Transverse colon (tissue), 4 donors: ENCODE data around the gene RASAL1. TPM values are rescaled to one million over a fixed set of nuclear protein-coding genes. Genes with fewer than 3 reads are reported as not detected.

ENCODE experiments used
- DNase-seq: peaks from one replicate; pipeline ENCODE4 v3.0.0-alpha.2; 2019
- H3K27ac ChIP-seq, 4 donors: fragments of 200-600 bp; sonication (generic); 2 replicates each; pipeline ENCODE4 v1.5.1; 2016 to 2018; ENCODE audit warnings: inconsistent platforms in 4 of 4
- H3K27me3 ChIP-seq: fragments of 200-600 bp; sonication (generic); 2 replicates; pipeline ENCODE4 v1.5.1; 2017; ENCODE audit warnings: inconsistent platforms
- H3K36me3 ChIP-seq, 4 donors: fragments of 200-600 bp; sonication (generic); 2 replicates each; pipeline ENCODE4 v1.5.1; 2017 to 2019; ENCODE audit warnings: inconsistent platforms in 4 of 4
- H3K4me1 ChIP-seq, 4 donors: fragments of 200-600 bp; sonication (generic); 2 replicates each; pipeline ENCODE4 v1.5.1; 2017 to 2020; ENCODE audit warnings: inconsistent platforms in 4 of 4
- H3K4me3 ChIP-seq, 4 donors: fragments of 200-600 bp; sonication (generic); 1 replicate in 1 of 4; 2 replicates in 3 of 4; pipeline versions ENCODE4 v1.5.1 to v1.6.1; 2017 to 2019; ENCODE audit warnings: inconsistent platforms in 4 of 4
- H3K9me3 ChIP-seq, 2 donors: fragments of 200-600 bp; sonication (generic); 2 replicates each; pipeline ENCODE4 v1.5.1; 2017 to 2019; ENCODE audit warnings: inconsistent platforms in 2 of 2
- CTCF ChIP-seq, 5 experiments: fragments of 200-600 bp in 3 of 5; fragments of 450-650 bp in 2 of 5; sonication (generic) in 3 of 5; IDR thresholded peaks; 1 replicate in 2 of 5; 2 replicates in 3 of 5; pipeline ENCODE4 v1.5.1; 2016 to 2017; ENCODE audit warnings: antibody characterized with exemption in 5 of 5, inconsistent platforms in 3 of 5, mild to moderate bottlenecking in 2 of 5, moderate library complexity in 1 of 5
- EP300 ChIP-seq: sonication (generic); formaldehyde crosslinking; IDR thresholded peaks from one replicate; pipeline ENCODE4 v1.6.1; 2017; ENCODE audit warnings: antibody characterized with exemption, low read depth
- POLR2A ChIP-seq: fragments of 450-650 bp; IDR thresholded peaks from one replicate; pipeline ENCODE4 v1.6.1; 2016; ENCODE audit warnings: antibody characterized with exemption, mild to moderate bottlenecking, moderate library complexity
- POLR2AphosphoS5 ChIP-seq, 3 donors: sonication (generic); formaldehyde crosslinking; IDR thresholded peaks; one replicate each; pipeline ENCODE4 v1.6.1; 2016; ENCODE audit warnings: antibody characterized with exemption in 3 of 3
- WGBS, 2 donors: methylation state at CpG; one replicate each; pipeline ENCODE4 v1.1.5; 2018; ENCODE audit warnings: low coverage in 1 of 2; 5-methylcytosine and 5-hydroxymethylcytosine counted together
- in situ Hi-C, 4 donors: fragments of 200-750 bp; cut with MboI; loops; one replicate each; pipeline versions ENCODE4 v1.15.0 to v1.15.1; 2017; ENCODE audit warnings: low sequenced_read_pairs in 3 of 4, low pct_ligation_motif_present in 1 of 4, low pct_unique_long_range_greater_than_20kb in 1 of 4
- intact Hi-C: fragments of 100-400 bp; cut with DNase I; formaldehyde crosslinking; loops from one replicate; pipeline ENCODE4 v1.15.1; 2023; ENCODE audit warnings: low total_unique reads
- total RNA-seq, 4 donors: library from RNA; depleted of rRNA; stranded (reverse); fragments of >200 nt; gene quantifications; one replicate each; pipeline ENCODE4 v1.1.0, GENCODE V29; 2016

Gene RASAL1
- total RNA-seq, 4 donors from 2014 or later, result 1.9 to 38.2 (median 4.9) TPM

- intact Hi-C loops, result no loop called here
- DNase-seq, result no peak
- in situ Hi-C loops, result loop anchor here in 2 of 4 donors (10.0 kb wide), 1 partner anchor 114 kb away; no protein-coding TSS in a partner anchor
- H3K27ac ChIP-seq, result no peak overlapping the region
- H3K4me1 ChIP-seq, result peaks cover 3 to 15% (median 9%) of the 10 kb centered on the region in 4 donors
- no peak for TF ChIP-seq CTCF (IDR thresholded peaks at IDR 0.05)
- TF ChIP-seq POLR2A, result no peak
- no peak for TF ChIP-seq EP300
- H3K36me3 ChIP-seq, result peaks cover 0 to 17% (median 5%) of the 10 kb centered on the region in 4 donors
- WGBS, 2 donors, result 80 to 94% methylated on average over 1 to 21 of the region's 26 CpGs
- peaks cover 24% of the 10 kb centered on the region for H3K27me3 ChIP-seq
- H3K4me3 ChIP-seq, result no peak overlapping the region
- H3K9me3 ChIP-seq, result no peaks in the 10 kb centered on the region
Observed at GRCh38 chr12:113158439-113159203, 23.1 kb upstream of the RASAL1 start.

- in situ Hi-C loops, result loop anchor here in 2 of 4 donors (10.0 kb wide), 1 partner anchor 113 kb away; no protein-coding TSS in a partner anchor
Observed at GRCh38 chr12:113157218-113157859, 21.8 kb upstream of the RASAL1 start.

GRCh38 chr12:113155646-113156045 lies 20.1 kb upstream of the RASAL1 start:
- 53 to 69% methylated on average over 3 to 7 of the region's 7 CpGs for WGBS, 2 donors
- in situ Hi-C loops, result loop anchor here in 2 of 4 donors (10.0 kb wide), 1 partner anchor 111 kb away; no protein-coding TSS in a partner anchor

More at GRCh38 chr12:113157218-113157859, 21.8 kb upstream of the RASAL1 start:
- Histone ChIP-seq H3K4me1 (peaks cover 3 to 27% (median 21%) of the 10 kb centered on the region in 4 donors), H3K27me3 (peaks cover 33% of the 10 kb centered on the region), H3K36me3 (peaks cover 0 to 17% (median 5%) of the 10 kb centered on the region in 4 donors), H3K9me3 (no peaks in the 10 kb centered on the region), H3K4me3 (no peak overlapping the region), H3K27ac (no peak overlapping the region)
- intact Hi-C loops, result no loop called here
- TF ChIP-seq POLR2A, result no peak
- TF ChIP-seq CTCF (IDR thresholded peaks at IDR 0.05), result no peak
- TF ChIP-seq EP300, result no peak
- TF ChIP-seq POLR2AphosphoS5 (IDR thresholded peaks at IDR 0.05), result no peak
- no peak for DNase-seq
- WGBS, 2 donors, result 89 to 90% methylated on average over 4 to 12 of the region's 12 CpGs

More at GRCh38 chr12:113155646-113156045, 20.1 kb upstream of the RASAL1 start:
- H3K4me1 ChIP-seq, result peaks cover 3 to 27% (median 21%) of the 10 kb centered on the region in 4 donors
- no peak for DNase-seq
- H3K9me3 ChIP-seq, result no peaks in the 10 kb centered on the region
- no peak overlapping the region for H3K27ac ChIP-seq
- peaks cover 0 to 17% (median 5%) of the 10 kb centered on the region in 4 donors for H3K36me3 ChIP-seq
- H3K4me3 ChIP-seq, result no peak overlapping the region
- TF ChIP-seq CTCF (IDR thresholded peaks at IDR 0.05) (no peak), POLR2AphosphoS5 (IDR thresholded peaks at IDR 0.05) (no peak), EP300 (no peak), POLR2A (no peak)
- intact Hi-C loops, result no loop called here
- H3K27me3 ChIP-seq, result peaks cover 50% of the 10 kb centered on the region
